NCI-H748 treated with DMSO at 0.1 percent for 48 hours (cell line): ENCODE measurements around the gene TEFM.
A peak's percentile ranks its signal among the peaks of the same experiment; 100 is the strongest.
"Not testable (repeated sequence)": the region's sequence is repeated elsewhere in the genome, so short reads cannot be mapped to it uniquely, and the experiment has no call there.

Experiments used
- DNase-seq: peaks from one replicate; lab custom pipeline; 2025; lab: John Stamatoyannopoulos, UW

Gene TEFM

GRCh38 chr17:30906101-30906911 is at the start of gene TEFM:
TEFM (minus strand) TSS chr17:30906238; CDS start chr17:30906198, 40 bp downstream.
- peak; percentile 90 for DNase-seq

GRCh38 chr17:30954046-30954830 is 48.2 kb upstream of the TEFM start:
- DNase-seq = no peak

- DNase-seq = no peak
Observed at GRCh38 chr17:30952638-30953393, 46.8 kb upstream of the TEFM start.

GRCh38 chr17:30950669-30951399 is 44.8 kb upstream of the TEFM start:
- peak; percentile 87 for DNase-seq

- DNase-seq = no peak
Observed at GRCh38 chr17:30950189-30950588, 44.2 kb upstream of the TEFM start.

GRCh38 chr17:30947796-30948195 is 41.8 kb upstream of the TEFM start:
- DNase-seq = no peak

- DNase-seq = no peak
Observed at GRCh38 chr17:30942308-30943079, 36.5 kb upstream of the TEFM start.

GRCh38 chr17:30939051-30939689 is 33.1 kb upstream of the TEFM start:
- no peak for DNase-seq

GRCh38 chr17:30933966-30934365 is 27.9 kb upstream of the TEFM start:
- no peak for DNase-seq

- not testable (repeated sequence) for DNase-seq
Observed at GRCh38 chr17:30931582-30931981, 25.5 kb upstream of the TEFM start.

- no peak for DNase-seq
Observed at GRCh38 chr17:30930495-30930894, 24.5 kb upstream of the TEFM start.

- DNase-seq = not testable (repeated sequence)
Observed at GRCh38 chr17:30929861-30930260, 23.8 kb upstream of the TEFM start.

GRCh38 chr17:30929081-30929633 is 23.1 kb upstream of the TEFM start:
- DNase-seq = no peak

GRCh38 chr17:30928584-30928983 is 22.5 kb upstream of the TEFM start:
- no peak for DNase-seq

- DNase-seq = no peak
Observed at GRCh38 chr17:30927756-30928155, 21.7 kb upstream of the TEFM start.

- no peak for DNase-seq
Observed at GRCh38 chr17:30926516-30926915, 20.5 kb upstream of the TEFM start.

GRCh38 chr17:30924341-30924740 is 18.3 kb upstream of the TEFM start:
- no peak for DNase-seq

GRCh38 chr17:30922235-30923030 is 16.4 kb upstream of the TEFM start:
- DNase-seq = no peak

- no peak for DNase-seq
Observed at GRCh38 chr17:30921544-30922196, 15.6 kb upstream of the TEFM start, which contains the start of gene ADAP2. ADAP2 (plus strand) TSS chr17:30921945; CDS start chr17:30922015, 70 bp downstream.
